Measurements from ENCODE around the gene ZNF501. TPM values are rescaled to one million over a fixed set of nuclear protein-coding genes. Genes with fewer than 3 reads are reported as not detected.

ZNF501 gene
- polyA plus RNA-seq, 1 experiment = 3.7 TPM

DNA sequence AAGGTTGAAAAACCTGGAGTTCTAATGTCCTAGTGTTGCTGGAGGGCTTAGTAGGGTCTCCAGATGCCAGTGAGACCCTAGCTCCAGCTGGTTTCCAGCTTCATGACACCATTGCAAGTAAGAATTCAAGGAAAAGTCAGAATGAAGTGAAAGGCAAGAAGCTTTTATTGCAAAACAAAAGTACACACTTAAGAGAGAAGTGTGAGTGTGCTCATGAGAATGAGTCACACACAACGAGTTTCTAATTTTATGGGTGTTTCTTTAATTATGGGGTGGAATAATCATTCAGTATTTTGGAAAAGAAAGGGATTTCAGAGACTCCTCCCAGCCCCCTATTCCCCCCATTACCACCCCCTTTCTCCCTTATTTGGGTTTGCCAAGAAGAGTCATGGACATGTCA lies 41.5 kb upstream of the ZNF501 start:
- Histone ChIP-seq H3K27me3 (ENCODE audit: control insufficient read depth, insufficient read depth, low read length) (no peaks in the 10 kb centered on the region), H3K4me3 (ENCODE audit: low read depth, low read length) (no peak overlapping the region), H3K36me3 (ENCODE audit: control insufficient read depth, insufficient read depth, low read length) (no peaks in the 10 kb centered on the region)
- CTCF ChIA-PET = interaction anchor here (1.0 kb wide), 1 partner anchor 24 kb away, joined by 3 read pairs; the partner anchor contains the start of gene ZNF502
- TF ChIP-seq, protein P1, sequence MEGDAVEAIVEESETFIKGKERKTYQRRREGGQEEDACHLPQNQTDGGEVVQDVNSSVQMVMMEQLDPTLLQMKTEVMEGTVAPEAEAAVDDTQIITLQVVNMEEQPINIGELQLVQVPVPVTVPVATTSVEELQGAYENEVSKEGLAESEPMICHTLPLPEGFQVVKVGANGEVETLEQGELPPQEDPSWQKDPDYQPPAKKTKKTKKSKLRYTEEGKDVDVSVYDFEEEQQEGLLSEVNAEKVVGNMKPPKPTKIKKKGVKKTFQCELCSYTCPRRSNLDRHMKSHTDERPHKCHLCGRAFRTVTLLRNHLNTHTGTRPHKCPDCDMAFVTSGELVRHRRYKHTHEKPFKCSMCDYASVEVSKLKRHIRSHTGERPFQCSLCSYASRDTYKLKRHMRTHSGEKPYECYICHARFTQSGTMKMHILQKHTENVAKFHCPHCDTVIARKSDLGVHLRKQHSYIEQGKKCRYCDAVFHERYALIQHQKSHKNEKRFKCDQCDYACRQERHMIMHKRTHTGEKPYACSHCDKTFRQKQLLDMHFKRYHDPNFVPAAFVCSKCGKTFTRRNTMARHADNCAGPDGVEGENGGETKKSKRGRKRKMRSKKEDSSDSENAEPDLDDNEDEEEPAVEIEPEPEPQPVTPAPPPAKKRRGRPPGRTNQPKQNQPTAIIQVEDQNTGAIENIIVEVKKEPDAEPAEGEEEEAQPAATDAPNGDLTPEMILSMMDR (IDR thresholded peaks at IDR 0.05; ENCODE audit: insufficient read depth, low read depth, low read length) = no peak
- DNase-seq (ENCODE audit: low read depth) = no peak
- POLR2A ChIA-PET = no interaction called here

DNA sequence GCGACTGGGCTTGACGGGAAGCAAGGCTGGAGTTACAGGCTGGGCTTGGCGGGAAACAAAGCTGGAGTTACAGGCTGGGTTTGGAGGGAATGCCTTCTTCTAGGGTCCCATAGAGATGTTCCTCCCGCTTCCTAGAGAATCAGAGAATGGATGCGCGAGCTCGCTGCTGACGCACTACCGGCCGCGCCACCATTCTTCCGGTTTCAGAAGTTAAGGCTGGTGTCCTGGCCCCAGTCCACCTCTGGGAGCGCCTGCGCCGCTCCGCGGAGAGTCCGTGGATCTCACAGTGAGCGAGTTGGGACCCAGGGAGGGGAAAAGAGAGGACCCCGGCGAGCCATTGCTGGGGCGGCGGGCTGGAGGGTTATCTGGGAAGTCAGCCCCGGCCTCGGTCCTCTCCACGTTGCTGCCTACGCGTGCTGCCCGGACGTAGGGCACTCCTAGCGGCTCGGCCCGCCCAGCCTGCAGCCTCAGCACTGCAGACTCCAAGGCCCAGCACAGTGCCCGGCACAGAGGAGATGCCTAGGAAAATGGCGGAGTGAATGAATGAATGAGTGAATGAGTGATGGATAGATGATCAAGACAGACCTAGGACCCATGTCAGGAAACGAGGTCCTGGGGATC lies 16.9 kb upstream of the ZNF501 start, which contains the start of gene ZNF502:
ZNF502 (plus strand) TSS at position 206 of the 621 bp plus-strand sequence. CDS start 7,602 bp downstream, outside the sequence.
- ChIA-PET POLR2A (interaction anchor here (1.0 kb wide), 1 partner anchor 17 kb away, joined by 3 read pairs; the partner anchor contains the start of gene ZNF501), CTCF (interaction anchor here (0.7 to 2.4 kb wide), 5 partner anchors 16 to 202 kb away, joined by 3 to 9 read pairs (median 4); partner anchors contain the start of gene ZNF501)
- TF ChIP-seq, protein P1 (IDR thresholded peaks at IDR 0.05; ENCODE audit: insufficient read depth, low read depth, low read length) = peak; percentile 49
- peak; percentile 33 for DNase-seq (ENCODE audit: low read depth)
- Histone ChIP-seq H3K27me3 (ENCODE audit: control insufficient read depth, insufficient read depth, low read length) (no peaks in the 10 kb centered on the region), H3K36me3 (ENCODE audit: control insufficient read depth, insufficient read depth, low read length) (no peaks in the 10 kb centered on the region), H3K4me3 (ENCODE audit: low read depth, low read length) (peak within 1 kb of the TSS; percentile 73)

DNA sequence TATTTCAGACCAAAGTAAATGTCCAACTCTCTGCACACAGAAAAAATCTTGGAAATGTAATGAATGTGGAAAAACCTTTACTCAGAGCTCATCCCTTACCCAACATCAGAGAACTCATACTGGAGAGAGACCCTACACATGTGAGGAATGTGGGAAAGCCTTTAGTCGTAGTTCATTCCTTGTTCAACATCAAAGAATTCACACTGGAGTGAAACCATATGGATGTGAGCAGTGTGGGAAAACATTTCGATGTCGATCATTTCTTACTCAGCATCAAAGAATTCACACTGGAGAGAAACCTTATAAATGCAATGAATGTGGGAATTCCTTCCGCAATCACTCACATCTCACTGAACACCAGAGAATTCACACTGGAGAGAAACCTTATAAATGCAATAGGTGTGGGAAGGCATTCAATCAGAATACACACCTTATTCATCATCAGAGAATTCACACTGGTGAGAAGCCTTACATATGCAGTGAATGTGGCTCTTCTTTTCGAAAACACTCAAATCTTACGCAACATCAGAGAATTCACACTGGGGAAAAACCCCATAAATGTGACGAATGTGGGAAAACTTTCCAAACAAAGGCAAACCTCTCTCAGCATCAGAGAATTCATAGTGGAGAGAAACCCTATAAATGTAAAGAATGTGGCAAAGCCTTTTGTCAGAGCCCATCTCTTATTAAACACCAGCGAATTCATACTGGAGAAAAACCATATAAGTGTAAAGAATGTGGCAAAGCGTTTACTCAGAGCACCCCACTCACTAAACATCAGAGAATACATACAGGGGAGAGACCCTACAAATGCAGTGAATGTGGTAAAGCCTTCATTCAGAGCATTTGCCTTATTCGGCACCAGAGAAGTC lies 8.0 kb upstream of the ZNF501 start:
- no peak for DNase-seq (ENCODE audit: low read depth)
- TF ChIP-seq, protein P1 (IDR thresholded peaks at IDR 0.05; ENCODE audit: insufficient read depth, low read depth, low read length) = no peak

DNA sequence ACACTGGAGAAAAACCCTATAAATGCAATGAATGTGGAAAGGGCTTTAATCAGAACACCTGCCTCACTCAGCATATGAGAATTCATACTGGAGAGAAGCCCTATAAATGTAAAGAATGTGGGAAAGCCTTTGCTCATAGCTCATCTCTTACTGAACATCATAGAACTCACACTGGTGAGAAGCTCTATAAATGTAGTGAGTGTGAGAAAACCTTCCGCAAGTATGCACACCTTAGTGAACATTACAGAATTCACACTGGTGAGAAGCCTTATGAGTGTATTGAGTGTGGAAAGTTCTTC lies 7.4 kb upstream of the ZNF501 start:
- Histone ChIP-seq H3K36me3 (ENCODE audit: control insufficient read depth, insufficient read depth, low read length) (peaks cover 6% of the 10 kb centered on the region), H3K27me3 (ENCODE audit: control insufficient read depth, insufficient read depth, low read length) (no peaks in the 10 kb centered on the region), H3K4me3 (ENCODE audit: low read depth, low read length) (no peak overlapping the region)
- ChIA-PET CTCF (no interaction called here), POLR2A (no interaction called here)
- TF ChIP-seq, protein P1 (IDR thresholded peaks at IDR 0.05; ENCODE audit: insufficient read depth, low read depth, low read length) = no peak
- DNase-seq (ENCODE audit: low read depth) = no peak

More for the DNA sequence above, 8.0 kb upstream of the ZNF501 start:
- Histone ChIP-seq H3K36me3 (ENCODE audit: control insufficient read depth, insufficient read depth, low read length) (peaks cover 6% of the 10 kb centered on the region), H3K4me3 (ENCODE audit: low read depth, low read length) (no peak overlapping the region), H3K27me3 (ENCODE audit: control insufficient read depth, insufficient read depth, low read length) (no peaks in the 10 kb centered on the region)
- POLR2A ChIA-PET = no interaction called here
- CTCF ChIA-PET = no interaction called here

DNA sequence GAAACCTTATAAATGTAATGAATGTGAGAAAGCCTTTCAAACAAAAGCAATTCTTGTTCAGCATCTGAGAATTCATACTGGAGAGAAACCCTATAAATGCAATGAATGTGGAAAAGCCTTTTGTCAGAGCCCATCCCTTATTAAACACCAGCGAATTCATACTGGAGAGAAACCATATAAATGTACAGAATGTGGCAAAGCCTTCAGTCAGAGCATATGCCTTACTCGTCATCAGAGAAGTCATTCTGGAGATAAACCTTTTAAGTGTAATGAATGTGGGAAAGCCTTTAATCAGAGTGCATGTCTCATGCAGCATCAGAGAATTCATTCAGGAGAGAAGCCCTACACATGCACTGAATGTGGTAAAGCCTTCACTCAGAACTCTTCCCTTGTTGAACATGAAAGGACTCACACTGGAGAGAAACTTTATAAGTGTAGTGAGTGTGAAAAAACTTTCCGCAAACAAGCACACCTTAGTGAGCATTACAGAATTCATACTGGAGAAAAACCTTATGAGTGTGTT lies 5.3 kb downstream of the ZNF501 start:
- ChIA-PET POLR2A (no interaction called here), CTCF (no interaction called here)
- TF ChIP-seq, protein P1 (IDR thresholded peaks at IDR 0.05; ENCODE audit: insufficient read depth, low read depth, low read length) = no peak
- H3K27me3 ChIP-seq (ENCODE audit: control insufficient read depth, insufficient read depth, low read length) = no peaks in the 10 kb centered on the region
- no peak for DNase-seq (ENCODE audit: low read depth)
- peaks cover 4% of the 10 kb centered on the region; the same call in 1 of the 2 replicates for H3K36me3 ChIP-seq (ENCODE audit: control insufficient read depth, insufficient read depth, low read length)
- no peak overlapping the region for H3K4me3 ChIP-seq (ENCODE audit: low read depth, low read length)

All from BJ (cell line).